ENCODE measurements around the gene CRYBA1. TPM values are rescaled to one million over a fixed set of nuclear protein-coding genes. Genes with fewer than 3 reads are reported as not detected.

CRYBA1 gene
- total RNA-seq, 4 donors from 2014 or later = not detected

DNA sequence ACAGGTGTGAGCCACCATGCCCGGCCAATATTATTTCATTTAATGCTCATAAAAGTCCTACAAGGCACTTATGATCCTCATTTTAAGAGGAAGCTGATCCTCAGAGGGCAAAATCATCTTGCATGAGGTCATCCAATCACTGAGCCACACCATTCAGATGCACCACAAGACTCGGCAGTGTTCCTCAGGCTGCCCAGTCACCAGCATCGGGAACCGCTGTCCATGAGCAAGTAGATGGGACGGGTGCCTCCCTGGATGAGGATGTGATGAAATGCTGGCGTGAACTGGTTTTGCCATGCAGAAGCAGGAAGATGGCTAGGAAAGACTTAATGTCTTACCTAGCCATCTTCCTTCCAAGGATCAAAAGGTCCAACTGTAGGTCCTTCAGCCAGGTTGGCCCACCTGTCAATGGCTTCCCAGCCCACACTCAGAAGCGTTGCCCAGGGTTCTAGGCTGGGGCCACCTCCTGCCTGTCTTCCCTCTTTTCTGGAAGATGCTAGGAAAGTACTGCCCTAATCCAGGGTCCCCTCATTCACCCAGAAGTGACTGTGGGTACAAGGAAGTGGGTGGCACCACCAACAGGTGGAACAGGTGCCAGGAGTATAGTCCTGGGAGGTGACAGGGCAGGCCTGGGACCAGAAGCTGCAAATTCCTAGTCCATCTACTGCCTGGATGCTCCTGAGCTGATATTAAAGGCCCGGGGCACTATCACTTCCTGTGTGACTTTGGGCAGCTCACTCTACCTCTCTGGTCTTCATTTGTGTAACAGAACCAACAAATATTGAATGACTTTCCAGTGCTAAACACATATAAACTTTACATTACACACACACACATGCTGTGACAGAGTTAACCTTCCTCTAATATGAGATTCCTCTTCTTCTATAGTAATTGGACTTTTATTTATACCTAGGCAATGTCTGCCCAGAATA lies 32.2 kb upstream of the CRYBA1 start:
- ATAC-seq = no peak
- 62 to 78% methylated on average over 3 to 6 of the region's 8 CpGs for WGBS, 2 donors (ENCODE audit: low coverage in 1 of 2)
- no peak overlapping the region for H3K27ac ChIP-seq

DNA sequence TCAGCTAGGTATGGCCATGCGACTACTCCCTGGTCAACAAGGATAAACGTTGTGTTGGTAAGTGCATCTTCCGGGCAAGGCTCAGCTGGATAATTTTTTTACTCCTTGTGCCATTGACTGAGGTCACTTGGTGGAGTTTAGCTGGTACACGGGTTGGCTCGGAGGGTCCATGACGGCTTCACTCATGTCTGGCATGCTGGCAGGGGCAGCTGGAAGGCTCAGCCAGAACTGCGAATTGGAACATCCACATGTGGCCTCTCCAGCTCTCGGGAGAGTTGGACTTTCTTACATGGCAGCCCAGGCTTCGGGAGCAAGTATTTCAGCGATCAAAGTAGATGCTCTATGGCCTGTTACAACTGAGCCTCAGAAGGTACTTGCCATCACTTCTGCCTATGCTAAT lies 31.5 kb upstream of the CRYBA1 start:
- no peak overlapping the region for H3K4me3 ChIP-seq
- 80 to 100% methylated on average over 1 to 3 of the region's 10 CpGs for WGBS, 2 donors (ENCODE audit: low coverage in 1 of 2)
- peaks cover 0 to 10% (median 3%) of the 10 kb centered on the region in 3 donors for H3K4me1 ChIP-seq
- no peaks in the 10 kb centered on the region for H3K27me3 ChIP-seq
- no peaks in the 10 kb centered on the region for H3K9me3 ChIP-seq
- no peak overlapping the region for H3K27ac ChIP-seq
- no peak for ATAC-seq
- TF ChIP-seq, protein P1, sequence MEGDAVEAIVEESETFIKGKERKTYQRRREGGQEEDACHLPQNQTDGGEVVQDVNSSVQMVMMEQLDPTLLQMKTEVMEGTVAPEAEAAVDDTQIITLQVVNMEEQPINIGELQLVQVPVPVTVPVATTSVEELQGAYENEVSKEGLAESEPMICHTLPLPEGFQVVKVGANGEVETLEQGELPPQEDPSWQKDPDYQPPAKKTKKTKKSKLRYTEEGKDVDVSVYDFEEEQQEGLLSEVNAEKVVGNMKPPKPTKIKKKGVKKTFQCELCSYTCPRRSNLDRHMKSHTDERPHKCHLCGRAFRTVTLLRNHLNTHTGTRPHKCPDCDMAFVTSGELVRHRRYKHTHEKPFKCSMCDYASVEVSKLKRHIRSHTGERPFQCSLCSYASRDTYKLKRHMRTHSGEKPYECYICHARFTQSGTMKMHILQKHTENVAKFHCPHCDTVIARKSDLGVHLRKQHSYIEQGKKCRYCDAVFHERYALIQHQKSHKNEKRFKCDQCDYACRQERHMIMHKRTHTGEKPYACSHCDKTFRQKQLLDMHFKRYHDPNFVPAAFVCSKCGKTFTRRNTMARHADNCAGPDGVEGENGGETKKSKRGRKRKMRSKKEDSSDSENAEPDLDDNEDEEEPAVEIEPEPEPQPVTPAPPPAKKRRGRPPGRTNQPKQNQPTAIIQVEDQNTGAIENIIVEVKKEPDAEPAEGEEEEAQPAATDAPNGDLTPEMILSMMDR (IDR thresholded peaks at IDR 0.05) = no peak
- TF ChIP-seq POLR2AphosphoS5 (IDR thresholded peaks at IDR 0.05) (no peak), EP300 (IDR thresholded peaks at IDR 0.05) (no peak), POLR2A (IDR thresholded peaks at IDR 0.05) (no peak)
- H3K36me3 ChIP-seq = no peaks in the 10 kb centered on the region

More for the DNA sequence above, 32.2 kb upstream of the CRYBA1 start:
- H3K36me3 ChIP-seq = no peaks in the 10 kb centered on the region
- no peaks in the 10 kb centered on the region for H3K9me3 ChIP-seq
- peaks cover 0 to 6% (median 0%) of the 10 kb centered on the region in 3 donors for H3K4me1 ChIP-seq
- H3K4me3 ChIP-seq = no peak overlapping the region
- TF ChIP-seq POLR2AphosphoS5 (IDR thresholded peaks at IDR 0.05) (no peak), POLR2A (IDR thresholded peaks at IDR 0.05) (no peak), EP300 (IDR thresholded peaks at IDR 0.05) (no peak)
- TF ChIP-seq, protein P1 (IDR thresholded peaks at IDR 0.05) = no peak
- no peaks in the 10 kb centered on the region for H3K27me3 ChIP-seq

DNA sequence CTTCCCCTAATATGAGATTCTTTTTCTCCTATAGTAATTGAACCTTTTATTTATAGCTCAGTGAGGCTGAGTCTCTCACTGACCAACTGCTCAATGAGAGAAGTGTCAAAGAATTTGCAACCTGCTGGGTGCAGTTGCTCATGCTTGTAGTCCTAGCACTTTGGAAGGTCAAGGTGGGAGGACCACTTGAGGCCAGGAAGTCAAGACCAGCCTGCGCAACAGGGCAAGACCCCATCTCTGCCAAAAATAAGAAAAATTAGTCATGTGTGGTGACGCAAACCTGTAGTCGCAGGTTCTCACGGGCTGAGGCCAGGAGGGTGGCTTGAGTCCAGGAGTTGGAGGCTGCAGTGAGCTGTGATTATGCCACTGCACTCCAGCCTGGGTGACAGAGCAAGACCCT lies 30.9 kb upstream of the CRYBA1 start:
- Histone ChIP-seq H3K4me3 (no peak overlapping the region), H3K27me3 (no peaks in the 10 kb centered on the region), H3K4me1 (peaks cover 0 to 10% (median 3%) of the 10 kb centered on the region in 3 donors), H3K36me3 (no peaks in the 10 kb centered on the region), H3K27ac (no peak overlapping the region), H3K9me3 (no peaks in the 10 kb centered on the region)
- WGBS, 2 donors (ENCODE audit: low coverage in 1 of 2) = 80% methylated on average over 1 of the region's 4 CpGs; no CpG with 5 or more reads in 1 of the 2 donors
- TF ChIP-seq POLR2AphosphoS5 (IDR thresholded peaks at IDR 0.05) = no peak
- TF ChIP-seq EP300 (IDR thresholded peaks at IDR 0.05) = no peak
- TF ChIP-seq POLR2A (IDR thresholded peaks at IDR 0.05) = no peak
- TF ChIP-seq, protein P1 (IDR thresholded peaks at IDR 0.05) = no peak
- ATAC-seq = no peak

DNA sequence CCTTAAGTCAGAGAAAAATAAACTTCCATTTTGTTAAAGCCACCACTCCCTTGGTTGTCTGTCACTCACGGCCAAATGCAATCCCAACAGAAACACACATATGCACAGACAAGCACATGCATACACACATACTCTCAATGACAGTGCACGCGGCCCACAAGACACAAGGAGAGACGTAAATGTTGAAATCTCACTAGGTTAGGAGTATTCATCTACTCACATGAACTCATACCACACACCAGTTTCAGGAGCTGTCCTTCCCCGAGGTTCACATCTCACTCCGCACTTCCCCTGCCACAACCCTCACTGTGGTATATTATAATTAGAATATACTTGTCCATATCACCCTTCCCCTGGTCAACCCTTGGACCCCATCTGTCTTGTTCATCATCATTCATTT lies 30.5 kb upstream of the CRYBA1 start:
- TF ChIP-seq POLR2AphosphoS5 (IDR thresholded peaks at IDR 0.05) = no peak
- TF ChIP-seq, protein P1 (IDR thresholded peaks at IDR 0.05) = no peak
- no peak for TF ChIP-seq POLR2A (IDR thresholded peaks at IDR 0.05)
- no peak for TF ChIP-seq EP300 (IDR thresholded peaks at IDR 0.05)
- H3K4me1 ChIP-seq = peaks cover 0 to 10% (median 3%) of the 10 kb centered on the region in 3 donors
- H3K9me3 ChIP-seq = no peaks in the 10 kb centered on the region
- H3K27ac ChIP-seq = no peak overlapping the region
- H3K27me3 ChIP-seq = no peaks in the 10 kb centered on the region
- no peak overlapping the region for H3K4me3 ChIP-seq
- 72 to 87% methylated on average over 6 of the region's 6 CpGs for WGBS, 2 donors (ENCODE audit: low coverage in 1 of 2)
- H3K36me3 ChIP-seq = no peaks in the 10 kb centered on the region
- no peak for ATAC-seq

DNA sequence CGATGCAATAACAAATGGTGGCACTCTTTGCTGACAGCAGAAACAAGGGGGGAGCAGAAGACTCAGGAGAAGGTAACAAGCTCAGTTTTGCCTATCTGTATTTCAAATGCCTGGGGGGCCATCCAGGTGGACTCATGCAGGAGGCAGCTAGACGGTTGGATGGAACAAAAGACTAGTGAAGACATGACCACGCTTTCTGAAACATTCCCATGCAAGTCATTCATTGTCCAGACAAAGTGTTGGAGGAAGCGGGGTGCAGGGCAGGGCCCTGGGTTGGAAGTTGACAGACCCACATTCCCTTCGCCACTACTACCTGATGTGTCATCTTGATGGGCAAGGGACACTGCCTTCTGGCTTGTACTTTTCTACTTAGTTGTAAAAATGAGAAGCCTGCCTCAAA lies 29.8 kb upstream of the CRYBA1 start:
- WGBS, 2 donors (ENCODE audit: low coverage in 1 of 2) = 91 to 96% methylated on average over 3 to 5 of the region's 5 CpGs

More for the DNA sequence above, 29.8 kb upstream of the CRYBA1 start:
- ATAC-seq = no peak
- TF ChIP-seq EP300 (IDR thresholded peaks at IDR 0.05) = no peak
- TF ChIP-seq POLR2A (IDR thresholded peaks at IDR 0.05) = no peak
- peaks cover 0 to 10% (median 3%) of the 10 kb centered on the region in 3 donors for H3K4me1 ChIP-seq
- H3K27me3 ChIP-seq = no peaks in the 10 kb centered on the region
- H3K27ac ChIP-seq = no peak overlapping the region
- no peaks in the 10 kb centered on the region for H3K36me3 ChIP-seq
- H3K9me3 ChIP-seq = no peaks in the 10 kb centered on the region
- no peak overlapping the region for H3K4me3 ChIP-seq

All from gastroesophageal sphincter (tissue), 4 donors.